B cell (primary cell): Measurements from ENCODE around the gene HTT. TPM values are rescaled to one million over a fixed set of nuclear protein-coding genes. Genes with fewer than 3 reads are reported as not detected.

Experiments used
- ATAC-seq: fragments of 200-7000 bp; cut with Tn5 transposase; one replicate; pipeline ENCODE4 v1.10.0; 2021; ENCODE audit warnings: low read depth, mild to moderate bottlenecking, moderate number of reproducible peaks, moderate library complexity
- CTCF ChIA-PET: fragments of 350-600 bp; sonication (Branson Sonifier 250); formaldehyde crosslinking; loops from one replicate; lab custom pipeline; 2021; ENCODE audit warnings: antibody characterized with exemption, inconsistent platforms; lab: Charles Lee
- POLR2A ChIA-PET: fragments of 350-600 bp; sonication (Branson Sonifier 250); formaldehyde crosslinking; loops from one replicate; lab custom pipeline; 2021; ENCODE audit warnings: antibody characterized with exemption; lab: Charles Lee
- DNase-seq: peaks from one replicate; pipeline ENCODE4 v3.0.0; 2013
- H2AFZ ChIP-seq: 2 replicates; pipeline ENCODE4 v1.6.1; 2012; ENCODE audit warnings: mild to moderate bottlenecking, low read depth, low read length; ENCODE audit not compliant: insufficient read depth, poor library complexity, severe bottlenecking
- H3K27ac ChIP-seq, 2 donors: 1 replicate in 1 of 2; 2 replicates in 1 of 2; pipeline ENCODE4 v1.5.1; 2012 to 2013; ENCODE audit warnings: low read length in 2 of 2, mild to moderate bottlenecking in 2 of 2, moderate library complexity in 1 of 2
- H3K27me3 ChIP-seq, 4 experiments: fragments of 200-600 bp in 1 of 4; sonication (generic) in 1 of 4; replicated peaks in 1 of 4; 1 replicate in 2 of 4; 2 replicates in 2 of 4; pipeline versions ENCODE4 v1.6.1 to v1.7.0; 2013 to 2016; ENCODE audit warnings: low read length in 3 of 4, mild to moderate bottlenecking in 2 of 4, mixed read lengths in 1 of 4, moderate library complexity in 1 of 4; ENCODE audit not compliant: insufficient read depth in 4 of 4, control insufficient read depth in 3 of 4; ENCODE audit errors: control extremely low read depth in 1 of 4
- H3K36me3 ChIP-seq, 2 experiments: replicated peaks in 1 of 2; 1 replicate in 1 of 2; 2 replicates in 1 of 2; pipeline versions ENCODE4 v1.6.1 to v1.7.1; 2013; ENCODE audit warnings: low read length in 1 of 2; ENCODE audit not compliant: insufficient read depth in 2 of 2, control insufficient read depth in 1 of 2; ENCODE audit errors: control extremely low read depth in 1 of 2, extremely low read depth in 1 of 2
- H3K4me1 ChIP-seq, 2 donors: fragments of 200-600 bp in 1 of 2; sonication (generic) in 1 of 2; 1 replicate in 1 of 2; 2 replicates in 1 of 2; pipeline versions ENCODE4 v1.5.1 to v1.6.1; 2013 to 2017; ENCODE audit warnings: low read length in 2 of 2; ENCODE audit not compliant: control insufficient read depth in 2 of 2, insufficient read depth in 2 of 2
- H3K4me2 ChIP-seq: replicated peaks from 2 replicates; pipeline ENCODE3; 2012; ENCODE audit warnings: mild to moderate bottlenecking, low read depth, low read length; ENCODE audit not compliant: poor library complexity, severe bottlenecking
- H3K4me3 ChIP-seq, 5 experiments: fragments of 200-600 bp in 1 of 5; sonication (generic) in 1 of 5; 1 replicate in 3 of 5; 2 replicates in 2 of 5; pipeline versions ENCODE4 v1.5.1 to v1.7.0; 2011 to 2016; ENCODE audit warnings: low read length in 4 of 5, mild to moderate bottlenecking in 4 of 5, low read depth in 2 of 5, control low read depth in 1 of 5, moderate library complexity in 1 of 5; ENCODE audit not compliant: insufficient read depth in 1 of 5; ENCODE audit errors: control extremely low read depth in 1 of 5, extremely low read depth in 1 of 5
- H3K79me2 ChIP-seq: fragments of 200-600 bp; sonication (generic); one replicate; pipeline ENCODE4 v1.6.0; 2016; ENCODE audit warnings: low read length; ENCODE audit not compliant: control insufficient read depth, insufficient read depth
- H3K9ac ChIP-seq: fragments of 200-600 bp; sonication (generic); 2 replicates; pipeline ENCODE4 v1.6.1; 2017; ENCODE audit warnings: mild to moderate bottlenecking, low read length, moderate library complexity
- H3K9me3 ChIP-seq, 3 donors: one replicate each; pipeline versions ENCODE4 v1.6.1 to v1.7.1; 2013; ENCODE audit warnings: low read length in 2 of 3; ENCODE audit not compliant: control insufficient read depth in 2 of 3, insufficient read depth in 1 of 3; ENCODE audit errors: control extremely low read depth in 1 of 3
- H4K20me1 ChIP-seq: 2 replicates; pipeline ENCODE4 v1.6.0; 2012; ENCODE audit warnings: mild to moderate bottlenecking, low read length; ENCODE audit not compliant: insufficient read depth, control insufficient read depth, poor library complexity, severe bottlenecking
- H3K27ac Mint-ChIP-seq: one replicate; pipeline ENCODE4 v1.8.0; 2021; ENCODE audit warnings: mixed read lengths
- H3K27me3 Mint-ChIP-seq: one replicate; pipeline ENCODE4 v1.8.0; 2021; ENCODE audit warnings: mixed read lengths
- H3K4me1 Mint-ChIP-seq: one replicate; pipeline ENCODE4 v1.8.0; 2021; ENCODE audit warnings: mixed read lengths
- H3K4me3 Mint-ChIP-seq: one replicate; pipeline ENCODE4 v1.8.0; 2021; ENCODE audit warnings: mixed read lengths
- H3K9me3 Mint-ChIP-seq: one replicate; pipeline ENCODE4 v1.8.0; 2022; ENCODE audit warnings: mixed read lengths; ENCODE audit not compliant: insufficient read depth
- CTCF ChIP-seq: fragments of 200-600 bp; IDR thresholded peaks from one replicate; pipeline ENCODE4 v1.8.0; 2022; ENCODE audit warnings: antibody characterized with exemption, mild to moderate bottlenecking
- EZH2 ChIP-seq: IDR thresholded peaks from 2 replicates; pipeline ENCODE4 v1.6.1; 2012; ENCODE audit warnings: borderline replicate concordance, low read depth, mild to moderate bottlenecking, moderate library complexity, low read length; ENCODE audit not compliant: insufficient read depth, poor library complexity, severe bottlenecking
- WGBS: methylation state at CpG from one replicate; pipeline ENCODE4 v1.1.5; 2013; ENCODE audit warnings: missing lambda C conversion rate; ENCODE audit not compliant: insufficient coverage; 5-methylcytosine and 5-hydroxymethylcytosine counted together
- intact Hi-C: fragments of 100-400 bp; cut with micrococcal nuclease; formaldehyde crosslinking; loops from one replicate; pipeline ENCODE4 v1.10.0; 2022
- polyA plus RNA-seq: library from polyadenylated mRNA; depleted of rRNA; stranded (reverse); fragments of >200 nt; gene quantifications from 2 replicates; pipeline ENCODE4 v1.2.3, GENCODE V29; 2012
- total RNA-seq, 2 donors: library from RNA; stranded (reverse); fragments of 120-200 nt in 1 of 2; gene quantifications; 1 replicate in 1 of 2; 2 replicates in 1 of 2; pipeline versions ENCODE4 v1.2.3 to v1.2.4, GENCODE V29; 2013 to 2022

Gene HTT
- total and polyA plus RNA-seq, 2 donors (not counting 1 experiment from before 2014, with no cell fraction given), result 52.8 to 195 TPM

- H3K4me3 Mint-ChIP-seq, result no peak overlapping the region
- ChIA-PET POLR2A (no interaction called here), CTCF (interaction anchor here (0.6 kb wide), 1 partner anchor 616 kb away, joined by 3 read pairs; no protein-coding TSS in a partner anchor)
- DNase-seq, result no peak
- H3K27me3 Mint-ChIP-seq, result no peaks in the 10 kb centered on the region
- intact Hi-C loops, result no loop called here
- Histone ChIP-seq H3K9ac (no peak overlapping the region), H3K36me3 (no peaks in the 10 kb centered on the region), H3K4me2 (no peak overlapping the region), H3K27me3 (no peaks in the 10 kb centered on the region), H3K79me2 (no peaks in the 10 kb centered on the region), H3K9me3 (no peaks in the 10 kb centered on the region), H2AFZ (no peak overlapping the region), H3K4me1 (no peaks in the 10 kb centered on the region), H4K20me1 (no peaks in the 10 kb centered on the region), H3K27ac (no peak overlapping the region), H3K4me3 (no peak overlapping the region)
- no peak for TF ChIP-seq CTCF
- no peak for TF ChIP-seq EZH2
- no peaks in the 10 kb centered on the region for H3K9me3 Mint-ChIP-seq
- WGBS, result 93% methylated on average over 13 of the region's 17 CpGs
- H3K4me1 Mint-ChIP-seq, result no peaks in the 10 kb centered on the region
- H3K27ac Mint-ChIP-seq, result no peak overlapping the region
- no peak for ATAC-seq
Observed at GRCh38 chr4:3266076-3266475, 191.6 kb downstream of the HTT start.

GRCh38 chr4:3267576-3268394 lies 193.3 kb downstream of the HTT start:
- ATAC-seq, result no peak
- ChIA-PET CTCF (no interaction called here), POLR2A (no interaction called here)
- H3K27me3 Mint-ChIP-seq, result no peaks in the 10 kb centered on the region
- peaks cover 10% of the 10 kb centered on the region for H3K4me1 Mint-ChIP-seq
- no peaks in the 10 kb centered on the region for H3K9me3 Mint-ChIP-seq
- H3K36me3 ChIP-seq, result no peaks in the 10 kb centered on the region
- intact Hi-C loops, result no loop called here
- H2AFZ ChIP-seq, result no peak overlapping the region
- H3K79me2 ChIP-seq, result no peaks in the 10 kb centered on the region
- no peak overlapping the region for H3K4me3 Mint-ChIP-seq
- no peak overlapping the region for H3K4me3 ChIP-seq
- H3K4me1 ChIP-seq, result no peaks in the 10 kb centered on the region
- no peak overlapping the region for H3K27ac ChIP-seq
- no peaks in the 10 kb centered on the region for H4K20me1 ChIP-seq
- no peaks in the 10 kb centered on the region for H3K27me3 ChIP-seq
- H3K4me2 ChIP-seq, result no peak overlapping the region
- peaks cover 0 to 3% (median 0%) of the 10 kb centered on the region in 3 donors for H3K9me3 ChIP-seq
- no peak overlapping the region for H3K9ac ChIP-seq
- H3K27ac Mint-ChIP-seq, result no peak overlapping the region
- 85% methylated on average over 17 of the region's 18 CpGs for WGBS
- DNase-seq, result no peak
- TF ChIP-seq EZH2, result no peak
- no peak for TF ChIP-seq CTCF
